KG1 (cell line): ENCODE data around the gene IGFBPL1.
"Not testable (repeated sequence)": the region's sequence is repeated elsewhere in the genome, so short reads cannot be mapped to it uniquely, and the experiment has no call there.

ENCODE experiments used
- DNase-seq: peaks from one replicate; lab custom pipeline; 2025; lab: John Stamatoyannopoulos, UW

The IGFBPL1 gene

DNA sequence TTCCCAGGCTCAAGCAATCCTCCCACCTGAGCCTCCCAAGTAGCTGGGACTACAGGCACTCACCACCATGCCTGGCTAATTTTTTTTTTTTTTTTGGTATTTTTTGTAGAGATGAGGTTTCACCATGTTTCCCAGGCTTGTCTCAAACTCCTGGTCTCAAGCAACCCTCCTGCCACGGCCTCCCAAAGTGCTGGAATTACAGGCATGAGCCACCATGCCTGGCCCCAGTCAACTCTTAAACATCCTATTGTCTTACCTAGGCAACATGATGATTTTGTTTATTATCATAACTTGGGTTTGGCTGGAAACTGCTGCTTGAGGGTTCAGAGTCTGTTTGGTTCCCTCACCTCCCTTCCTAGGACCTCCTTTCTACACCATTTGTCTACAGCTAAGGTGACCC lies 25.1 kb downstream of the IGFBPL1 start:
- not testable (repeated sequence) for DNase-seq

DNA sequence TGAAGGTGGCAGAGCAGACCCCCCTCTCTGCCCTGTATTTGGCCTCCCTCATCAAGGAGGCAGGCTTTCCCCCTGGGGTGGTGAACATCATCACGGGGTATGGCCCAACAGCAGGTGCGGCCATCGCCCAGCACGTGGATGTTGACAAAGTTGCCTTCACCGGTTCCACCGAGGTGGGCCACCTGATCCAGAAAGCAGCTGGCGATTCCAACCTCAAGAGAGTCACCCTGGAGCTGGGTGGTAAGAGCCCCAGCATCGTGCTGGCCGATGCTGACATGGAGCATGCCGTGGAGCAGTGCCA lies 27.9 kb downstream of the IGFBPL1 start:
- no peak for DNase-seq

DNA sequence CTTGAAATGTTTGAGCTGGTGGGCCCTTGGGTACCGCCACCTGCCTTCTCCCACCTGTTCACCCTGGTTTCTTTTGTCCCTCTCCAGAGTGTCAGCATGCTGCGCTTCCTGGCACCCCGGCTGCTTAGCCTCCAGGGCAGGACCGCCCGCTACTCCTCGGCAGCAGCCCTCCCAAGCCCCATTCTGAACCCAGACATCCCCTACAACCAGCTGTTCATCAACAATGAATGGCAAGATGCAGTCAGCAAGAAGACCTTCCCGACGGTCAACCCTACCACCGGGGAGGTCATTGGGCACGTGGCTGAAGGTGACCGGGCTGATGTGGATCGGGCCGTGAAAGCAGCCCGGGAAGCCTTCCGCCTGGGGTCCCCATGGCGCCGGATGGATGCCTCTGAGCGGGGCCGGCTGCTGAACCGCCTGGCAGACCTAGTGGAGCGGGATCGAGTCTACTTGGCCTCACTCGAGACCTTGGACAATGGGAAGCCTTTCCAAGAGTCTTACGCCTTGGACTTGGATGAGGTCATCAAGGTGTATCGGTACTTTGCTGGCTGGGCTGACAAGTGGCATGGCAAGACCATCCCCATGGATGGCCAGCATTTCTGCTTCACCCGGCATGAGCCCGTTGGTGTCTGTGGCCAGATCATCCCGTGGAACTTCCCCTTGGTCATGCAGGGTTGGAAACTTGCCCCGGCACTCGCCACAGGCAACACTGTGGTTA lies 28.4 kb downstream of the IGFBPL1 start:
- no peak for DNase-seq

DNA sequence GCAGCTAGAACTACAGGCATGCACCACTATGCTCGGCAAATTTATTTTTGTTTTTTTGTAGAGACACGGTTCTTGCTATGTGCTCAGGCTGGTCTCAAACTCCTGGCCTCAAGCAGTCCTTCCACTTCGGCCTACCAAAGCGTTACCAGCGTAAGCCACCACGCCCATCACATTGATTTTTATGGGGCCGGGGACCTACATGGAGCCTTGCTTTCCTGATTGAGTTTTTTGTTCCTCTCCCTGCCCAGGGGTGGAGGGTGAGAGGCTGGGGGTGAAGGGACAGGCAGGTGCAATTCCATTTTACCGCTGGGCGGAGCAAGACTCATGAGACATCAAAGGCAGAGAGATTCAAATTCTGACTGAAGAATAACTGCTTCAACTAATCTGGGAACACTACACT lies 29.8 kb downstream of the IGFBPL1 start:
- DNase-seq: no peak

DNA sequence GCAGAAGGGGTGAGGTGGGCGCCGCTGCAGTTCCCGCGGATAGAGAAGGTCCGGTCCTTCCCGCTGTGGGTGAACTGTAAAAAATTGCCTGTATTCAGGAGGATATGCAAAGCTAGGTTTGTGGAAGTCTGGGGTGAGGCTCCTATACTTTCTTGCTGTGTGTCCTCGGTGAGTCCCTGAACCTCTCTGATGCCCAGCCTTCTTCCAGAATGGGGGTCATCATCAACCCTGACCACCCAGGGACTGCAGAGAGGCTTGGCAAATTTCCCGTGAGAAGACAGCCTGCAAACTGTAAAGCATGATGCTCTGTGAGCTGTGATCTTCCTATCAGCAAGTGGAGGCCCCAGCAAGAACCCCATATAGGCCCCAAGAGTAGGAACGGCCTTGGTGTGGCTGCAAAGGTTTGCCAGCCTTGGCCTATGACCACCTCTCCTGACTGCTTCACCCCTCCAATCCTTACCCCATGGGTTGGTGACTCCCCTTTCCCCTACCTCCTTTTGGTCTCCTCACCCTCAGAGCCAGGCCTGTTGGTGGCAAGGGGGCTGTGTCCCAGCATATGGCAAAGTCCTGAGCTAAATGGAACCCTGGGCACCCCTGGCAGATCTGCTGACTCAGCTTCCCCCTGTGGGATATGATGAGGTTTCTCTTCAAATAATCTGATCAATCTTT lies 31.0 kb downstream of the IGFBPL1 start:
- no peak for DNase-seq

DNA sequence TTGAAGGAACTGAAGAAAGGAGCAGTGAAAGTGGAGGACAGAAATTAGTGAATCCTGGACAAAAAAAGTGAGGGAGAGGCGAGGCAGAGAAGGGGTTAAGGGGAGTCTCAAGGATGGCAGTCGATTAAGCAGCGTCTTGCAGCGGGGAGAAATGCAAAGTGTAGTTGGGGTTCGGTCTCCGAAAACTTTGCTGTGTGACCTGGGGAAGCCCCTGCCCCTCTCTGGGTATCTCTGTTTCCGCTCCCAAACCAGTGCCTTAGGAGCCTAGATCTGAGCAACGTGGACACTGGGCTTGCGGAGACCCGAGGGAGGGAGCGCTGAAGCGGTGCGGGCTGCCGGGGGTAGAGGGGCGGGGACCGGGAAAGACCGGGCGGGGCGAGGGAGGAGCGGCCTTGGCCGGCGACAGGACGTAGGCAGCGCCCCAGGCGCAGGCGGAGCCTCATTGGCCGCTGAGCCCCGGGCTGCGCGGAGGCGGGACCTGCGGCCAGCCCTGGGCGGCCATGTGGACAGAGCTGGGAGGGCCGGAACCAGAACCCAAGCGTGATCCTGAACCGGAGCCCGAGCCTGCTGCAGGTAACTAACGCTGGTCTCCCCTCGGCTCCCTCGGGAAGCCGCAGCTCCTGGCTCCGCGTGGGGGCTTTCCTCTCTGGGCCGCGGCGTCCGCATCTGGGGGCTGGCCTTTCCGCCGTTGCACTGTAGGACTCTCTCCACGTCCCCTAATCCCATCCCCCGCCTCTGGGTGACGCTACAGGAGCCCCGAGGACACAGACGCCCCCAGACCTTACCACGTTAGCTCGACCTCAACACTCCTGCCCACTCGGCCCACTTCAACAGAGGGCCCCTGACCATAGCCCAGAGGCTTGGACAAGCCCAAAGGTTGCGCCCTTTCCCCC lies 31.8 kb downstream of the IGFBPL1 start, which contains the start of gene ALDH1B1:
TSS of gene ALDH1B1 (plus strand) at position 468 of the 893 bp plus-strand sequence. CDS start 3,047 bp downstream, outside the sequence.
- DNase-seq: peak; percentile 71

DNA sequence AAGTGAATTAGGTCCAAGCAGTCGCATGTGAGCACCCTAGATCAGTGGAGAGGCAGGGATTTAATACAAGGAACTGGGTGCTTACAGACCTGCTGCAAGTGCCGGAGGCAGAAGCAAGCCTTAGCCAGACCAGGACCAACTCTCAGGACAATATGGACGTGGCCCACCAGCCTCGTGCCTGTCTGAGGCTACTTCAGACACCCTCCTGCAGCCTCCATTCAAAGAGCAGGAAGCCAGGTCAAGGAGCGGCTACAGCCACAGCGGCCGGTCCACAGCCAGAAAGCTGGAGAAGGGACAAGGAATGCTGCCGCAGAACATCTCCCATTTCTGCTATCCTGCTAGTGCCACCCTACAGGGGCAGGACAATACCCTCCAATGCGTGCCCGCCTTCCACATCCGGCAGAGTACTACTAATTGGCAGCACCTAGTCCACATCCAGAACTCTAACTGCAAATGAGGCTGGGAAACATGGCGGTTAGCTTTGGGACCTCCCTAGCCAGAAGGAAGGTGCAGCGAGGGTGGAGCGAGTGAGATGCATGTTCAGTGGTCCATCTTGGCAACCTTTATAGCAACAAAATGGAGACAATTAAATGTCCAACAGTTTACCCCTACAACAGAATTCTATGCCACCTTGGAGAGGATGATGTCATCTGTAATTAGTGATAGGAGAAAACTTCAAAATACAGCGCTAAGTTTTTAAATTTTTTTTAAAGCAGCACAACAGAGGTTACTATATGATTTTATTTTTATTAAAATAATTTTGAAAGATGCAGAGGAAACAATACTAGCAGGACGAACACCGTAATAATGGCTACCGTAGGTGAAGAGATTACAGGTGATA lies 32.8 kb downstream of the IGFBPL1 start:
- no peak for DNase-seq

DNA sequence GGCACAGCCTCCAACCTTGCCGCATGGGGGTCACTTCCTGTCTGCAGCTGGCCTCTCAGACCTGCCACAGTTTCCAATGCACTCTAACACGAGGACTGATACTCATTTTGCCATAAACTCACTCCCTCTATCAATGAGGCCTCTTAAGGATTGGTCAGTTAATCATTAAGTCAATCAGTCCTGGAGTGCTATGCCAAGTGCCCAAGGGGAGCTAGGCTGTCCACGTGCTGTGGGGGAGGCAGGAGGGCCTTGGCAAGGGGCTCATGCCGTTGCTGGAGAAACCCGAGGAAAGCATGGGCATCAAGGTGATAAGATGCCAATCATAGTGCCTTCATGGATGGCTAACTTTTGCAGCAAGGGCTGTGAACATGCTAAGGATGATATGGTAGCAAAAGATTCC lies 33.4 kb downstream of the IGFBPL1 start:
- no peak for DNase-seq

DNA sequence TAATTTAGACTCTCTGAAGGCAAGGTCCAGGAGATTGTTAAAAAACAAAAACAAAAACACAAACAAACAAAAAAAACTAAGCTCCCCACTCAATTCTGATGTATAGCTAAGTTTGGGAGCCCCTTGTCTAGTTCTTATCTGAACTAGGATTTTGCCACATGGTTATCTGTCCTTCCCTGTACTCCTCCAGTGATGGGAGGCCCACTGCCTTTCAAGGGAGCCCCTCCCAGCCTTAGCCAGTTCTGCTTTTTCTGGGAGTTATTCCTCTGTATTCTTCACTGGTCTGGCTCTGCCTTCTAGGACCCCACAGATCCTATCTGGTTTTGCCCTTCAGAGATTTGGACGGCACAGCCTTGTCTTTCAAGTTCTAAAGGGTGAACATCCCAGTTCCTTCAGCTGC lies 33.8 kb downstream of the IGFBPL1 start:
- DNase-seq: no peak

DNA sequence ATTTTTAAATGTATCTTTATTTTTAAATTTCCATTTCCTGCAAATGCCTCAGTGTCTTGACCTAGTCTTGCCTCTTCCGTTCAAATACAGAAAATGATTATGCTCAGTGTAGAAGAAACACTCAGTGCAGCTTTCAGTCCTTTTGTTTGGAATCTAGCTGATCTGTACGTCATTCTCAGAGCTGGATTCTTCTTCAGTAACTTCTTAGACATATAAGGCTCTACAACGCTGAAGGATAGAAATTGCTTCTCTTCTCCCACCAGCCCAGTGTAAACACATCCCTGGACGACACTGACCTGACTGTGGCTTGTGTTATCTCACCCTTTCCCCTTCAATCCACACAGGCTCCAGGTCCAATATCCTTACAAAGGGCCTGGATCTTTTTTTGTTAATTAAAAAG lies 34.9 kb downstream of the IGFBPL1 start:
- no peak for DNase-seq

DNA sequence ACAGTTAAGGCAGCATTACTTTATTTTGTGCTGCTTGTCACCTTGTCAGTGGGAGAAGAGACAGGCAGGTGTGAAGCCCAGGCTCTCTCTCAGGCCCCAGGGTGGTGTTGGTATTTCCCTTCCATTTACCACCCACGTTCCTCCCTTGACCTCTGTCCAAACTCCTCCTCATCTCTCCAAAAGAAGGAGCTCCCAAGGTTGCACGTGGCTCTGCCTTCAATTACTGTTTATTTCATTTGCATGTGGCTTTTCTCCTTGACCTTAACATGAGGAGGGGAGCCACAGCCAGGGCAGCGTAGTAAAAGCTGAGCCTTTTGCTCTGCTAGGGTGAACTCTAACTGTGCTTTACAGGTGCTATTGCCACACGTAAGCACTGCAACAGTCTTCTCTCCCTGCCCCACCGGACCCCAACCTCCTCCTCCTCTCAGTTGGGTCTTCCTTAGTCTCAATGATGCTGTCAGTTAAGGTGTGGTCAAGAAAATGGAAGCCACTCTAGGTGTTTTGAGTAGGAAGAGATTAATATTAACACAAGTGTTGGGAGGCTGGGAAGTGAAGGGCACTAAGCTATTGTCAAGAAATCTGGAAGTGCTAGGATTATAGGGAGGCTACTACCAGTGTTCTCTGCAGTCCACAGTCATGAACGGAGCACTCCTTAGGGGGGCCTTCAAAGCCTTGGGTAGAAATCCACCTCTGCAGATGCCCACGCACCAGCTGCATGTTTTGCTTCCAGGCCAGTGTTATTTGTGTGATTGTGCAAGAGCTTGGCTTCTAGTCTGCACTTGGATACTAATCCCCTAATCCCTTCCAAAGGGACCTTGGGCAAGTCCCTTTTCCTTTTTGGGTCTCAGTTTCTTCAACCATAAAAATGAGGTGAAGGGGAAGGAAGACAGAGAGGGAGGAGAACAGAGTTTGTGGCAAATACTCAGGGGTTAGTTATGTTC lies 35.7 kb downstream of the IGFBPL1 start:
- DNase-seq: no peak

DNA sequence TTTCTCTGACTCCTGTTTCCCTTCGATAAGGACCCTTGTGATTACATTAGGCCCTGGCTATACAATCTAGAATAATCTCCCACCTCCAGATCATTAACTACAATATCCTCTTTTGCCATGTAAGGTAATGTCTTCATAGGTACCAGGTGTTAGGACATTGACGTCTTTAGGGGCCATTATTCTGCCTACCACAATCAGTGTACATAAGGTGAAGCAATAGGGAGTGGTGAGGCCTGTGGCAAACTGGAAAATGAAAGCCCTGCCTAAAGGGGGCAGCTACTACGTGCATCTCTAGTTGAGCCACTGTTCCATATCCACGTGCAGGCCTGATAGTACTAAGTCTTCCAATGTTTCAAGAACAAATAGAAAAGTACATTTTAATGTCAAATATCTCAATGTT lies 36.5 kb downstream of the IGFBPL1 start:
- DNase-seq: no peak

DNA sequence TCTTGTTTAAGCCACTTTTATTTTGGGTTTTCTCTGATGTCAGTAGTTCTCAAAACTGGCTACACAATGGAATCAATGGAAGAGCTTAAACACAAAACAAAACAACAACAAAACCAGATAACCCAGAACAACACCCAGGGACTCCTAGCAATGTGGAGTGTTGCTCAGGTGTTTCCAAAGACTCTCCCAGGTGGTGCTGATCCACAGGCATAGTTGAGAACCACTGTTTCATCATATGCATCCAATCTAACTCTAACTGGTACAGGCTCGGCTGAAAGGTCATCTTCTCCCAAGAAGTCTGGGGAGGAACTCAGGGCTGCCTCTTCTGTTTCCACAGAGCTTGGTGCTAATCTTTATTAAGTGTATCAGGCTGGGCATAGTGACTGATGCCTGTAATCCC lies 37.2 kb downstream of the IGFBPL1 start:
- DNase-seq: no peak

DNA sequence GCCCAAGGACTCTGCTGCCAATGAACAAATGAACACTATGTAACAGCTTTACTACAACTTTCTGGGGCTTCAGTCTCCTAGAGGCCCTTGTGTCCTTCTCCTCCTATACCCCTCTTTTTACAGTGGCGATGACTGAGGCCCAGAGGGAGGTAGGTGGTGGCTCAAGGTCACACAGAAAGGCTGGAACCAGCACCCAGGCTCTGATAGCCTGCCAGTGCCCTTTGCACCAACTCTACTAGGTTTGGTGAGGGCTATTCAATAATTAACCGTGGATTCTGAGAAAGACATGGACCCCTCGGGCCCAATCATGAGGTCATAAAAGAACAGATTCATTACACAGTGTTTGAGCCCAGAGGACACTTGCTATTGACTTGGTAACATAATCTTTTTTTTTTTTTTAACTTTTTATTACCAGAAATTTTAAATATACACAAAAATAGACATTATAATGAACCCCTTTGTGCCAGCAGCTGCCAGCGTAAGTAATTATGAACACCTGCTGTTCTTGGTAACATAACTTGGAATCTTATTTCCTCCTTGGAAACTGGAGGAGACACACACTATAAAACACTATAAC lies 37.8 kb downstream of the IGFBPL1 start:
- DNase-seq: no peak

DNA sequence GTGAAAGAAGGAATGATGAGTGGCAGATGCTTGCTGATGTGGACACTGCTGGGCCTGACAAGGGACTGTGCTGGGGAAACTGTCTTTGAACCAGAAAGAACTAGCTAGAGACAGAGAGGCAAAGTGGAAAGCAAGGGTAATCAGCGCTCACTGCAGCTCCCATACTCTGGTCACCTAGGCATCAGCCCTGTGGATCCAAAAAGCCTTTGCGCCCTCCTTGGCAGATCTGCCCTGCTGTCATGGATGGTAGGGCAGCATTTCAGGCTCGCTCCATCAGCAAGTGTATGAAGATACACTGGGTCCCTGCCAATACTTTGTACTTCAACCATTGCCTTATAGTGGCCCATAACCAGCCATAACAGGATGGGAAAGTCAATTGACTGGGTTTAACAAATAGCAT lies 38.4 kb downstream of the IGFBPL1 start:
- DNase-seq: no peak

DNA sequence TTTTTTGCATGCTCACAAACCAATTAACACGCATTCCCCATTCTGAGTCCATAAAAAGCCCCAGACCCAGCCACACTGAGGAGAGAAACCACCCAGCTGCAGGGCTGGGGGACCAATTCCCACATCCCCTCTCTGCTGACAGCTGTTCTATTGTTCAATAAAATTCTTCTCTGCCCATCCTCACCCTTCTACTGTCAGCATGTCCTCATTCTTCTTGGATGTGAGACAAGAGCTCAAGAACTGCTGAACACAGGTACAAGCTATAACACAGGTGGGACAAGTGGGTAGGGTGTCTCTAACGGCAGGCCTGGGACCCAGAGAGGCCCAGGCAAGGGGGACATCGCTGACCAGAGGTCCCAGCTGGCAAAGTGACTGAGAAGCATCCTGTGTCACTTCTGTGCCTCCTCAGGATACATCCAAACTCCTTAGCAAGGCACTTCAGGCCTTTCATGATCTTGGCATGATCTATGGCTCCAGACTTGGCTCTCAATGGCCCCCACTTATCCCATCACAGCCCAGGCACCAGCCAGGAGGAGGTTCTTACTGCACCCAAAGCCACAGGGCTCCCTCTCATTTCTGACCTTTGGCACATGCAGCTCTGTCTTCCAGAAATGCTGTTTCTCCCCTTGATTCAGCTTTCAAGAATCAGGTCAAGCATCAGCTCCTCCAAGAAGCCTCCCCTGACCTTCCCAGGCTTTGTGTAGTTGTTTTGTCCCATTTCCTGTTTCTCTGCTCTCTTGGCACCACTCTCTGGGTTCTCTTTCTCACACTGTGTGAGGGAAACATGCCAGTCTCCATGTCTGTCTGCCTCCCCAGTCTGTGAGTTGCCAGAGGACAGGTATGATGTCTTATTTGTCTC lies 39.0 kb downstream of the IGFBPL1 start:
- DNase-seq: no peak

DNA sequence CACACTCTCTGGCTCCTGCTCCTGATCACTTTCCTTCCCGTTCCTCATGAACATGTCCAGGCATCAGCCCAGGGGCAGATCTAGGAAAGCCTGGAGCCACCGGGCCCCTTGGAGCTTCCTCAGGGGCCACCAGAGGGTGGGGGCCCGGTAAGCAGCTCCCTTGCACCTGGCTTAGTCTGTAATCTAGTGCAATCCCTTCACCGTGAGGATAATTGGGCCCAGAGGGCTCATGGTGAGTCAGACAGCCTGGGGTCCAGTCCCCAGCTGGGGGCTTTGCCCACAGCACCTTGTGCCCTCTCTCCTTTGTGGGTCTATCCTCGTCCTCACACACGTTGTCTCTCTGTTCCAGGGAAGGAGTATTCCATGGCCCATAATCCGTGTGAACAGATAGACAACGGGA lies 42.1 kb downstream of the IGFBPL1 start:
- no peak for DNase-seq

DNA sequence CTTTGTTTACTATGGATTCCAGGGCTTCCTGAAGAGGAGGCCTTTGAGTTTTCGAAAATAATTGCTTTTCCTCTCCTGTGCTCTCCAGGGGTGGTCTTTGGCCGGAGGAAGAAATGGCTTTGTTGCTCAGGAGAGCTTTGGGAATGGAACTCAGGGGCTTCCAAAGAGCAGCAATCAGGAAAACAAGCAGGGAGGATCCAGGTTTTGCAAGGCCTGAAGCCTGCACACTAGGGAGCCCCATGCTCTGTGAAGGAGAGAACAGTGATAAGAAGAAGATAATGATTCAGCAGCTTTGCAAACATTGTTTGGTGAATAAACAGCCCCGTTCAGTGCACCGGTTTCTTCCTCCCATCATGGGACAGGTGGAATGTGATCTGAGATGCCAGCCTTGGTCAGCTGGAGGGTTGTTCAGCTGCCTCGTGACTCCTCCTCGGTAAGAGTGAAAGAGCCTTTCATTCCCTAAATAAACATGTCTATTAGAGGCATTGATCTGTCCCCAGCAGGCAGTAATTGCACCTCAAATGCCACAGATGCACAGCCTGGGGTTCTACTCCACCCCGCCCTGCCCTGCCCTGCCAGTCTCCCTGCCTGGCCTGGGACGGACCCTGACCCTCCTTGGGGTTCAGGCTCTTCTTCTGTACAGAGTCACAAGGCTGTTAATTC lies 43.3 kb downstream of the IGFBPL1 start:
- no peak for DNase-seq
